Pancreas (tissue), 10 donors: ENCODE measurements around the gene WWOX. TPM values are rescaled to one million over a fixed set of nuclear protein-coding genes. Genes with fewer than 3 reads are reported as not detected.

Experiments used
- ATAC-seq, 4 donors: fragments of 200-7000 bp; cut with Tn5 transposase; one replicate each; pipeline versions ENCODE4 v1.8.0 to v1.9.1; 2020; ENCODE audit warnings: mild to moderate bottlenecking in 4 of 4, moderate library complexity in 4 of 4
- DNase-seq, 6 donors: peaks; one replicate each; pipeline ENCODE4 v3.0.0-alpha.2; 2020
- FAIRE-seq: peaks from 2 replicates; lab custom pipeline; 2012; peaks lifted over from hg19 to GRCh38; lab: Jason Lieb, UNC
- H3K27ac ChIP-seq, 4 donors: fragments of 200-600 bp; sonication (generic); 1 replicate in 3 of 4; 2 replicates in 1 of 4; pipeline versions ENCODE4 v1.5.0 to v1.8.0; 2020
- H3K27me3 ChIP-seq, 4 donors: fragments of 200-600 bp; one replicate each; pipeline ENCODE4 v1.8.0; 2021
- H3K36me3 ChIP-seq, 3 donors: fragments of 200-600 bp; sonication (generic) in 1 of 3; one replicate each; pipeline versions ENCODE4 v1.5.0 to v1.8.0; 2020 to 2021
- H3K4me1 ChIP-seq, 3 donors: fragments of 200-600 bp; one replicate each; pipeline ENCODE4 v1.8.0; 2021
- H3K4me3 ChIP-seq, 4 donors: fragments of 200-600 bp; sonication (generic) in 2 of 4; one replicate each; pipeline versions ENCODE4 v1.5.0 to v1.8.0; 2020 to 2021
- H3K9me3 ChIP-seq, 4 donors: fragments of 200-600 bp; one replicate each; pipeline ENCODE4 v1.8.0; 2021
- CTCF ChIP-seq, 4 donors: fragments of 200-600 bp; sonication (generic) in 3 of 4; IDR thresholded peaks; one replicate each; pipeline versions ENCODE4 v1.5.0 to v1.8.0; 2021; ENCODE audit warnings: antibody characterized with exemption in 4 of 4
- WGBS, 2 donors: extraction: QIAGEN DNeasy Blood & Tissue Kit; methylation state at CpG; one replicate each; pipeline ENCODE4 v1.1.7; 2013; 5-methylcytosine and 5-hydroxymethylcytosine counted together
- intact Hi-C, 3 donors: fragments of 100-400 bp; cut with DNase I; formaldehyde crosslinking; loops; one replicate each; pipeline versions ENCODE4 v1.11.1 to v1.14.2; 2022
- polyA plus RNA-seq, 2 donors: library from polyadenylated mRNA; stranded (reverse); fragments of 200-250 nt; gene quantifications; one replicate each; pipeline ENCODE4 v1.2.3, GENCODE V29; 2013
- total RNA-seq, 6 donors: library from RNA; stranded (reverse); fragmentation: NEBNext Ultra II Directional in 4 of 6; extraction: Animal tissue kit (Norgen Biotek cat#: 25700) in 4 of 6; gene quantifications; one replicate each; pipeline versions ENCODE4 v1.2.1 to v1.2.4, GENCODE V29; 2021 to 2023
- donor health status: healthy with polysubstance abuse.
- donor health status: DM: no; HTN: no; CAD: no; lungs with moderate emphysema.
- donor health status: DM: no; HTN: no; CAD: no.
- donor health status: control.
- donor health status: control.
- donor health status: Bipolar disorder and iron deficiency.
- donor health status: DM: yes; HTN: yes; CAD: no.
- donor health status: DM: no; HTN: no; CAD: no.
- donor health status: DM: no; HTN: no; CAD: no.
- donor health status: DM: yes; HTN: yes; CAD: no.

Gene WWOX
- total and polyA plus RNA-seq, 8 donors = 6.8 to 14.4 (median 10.8) TPM

- Histone ChIP-seq H3K27ac (no peak overlapping the region), H3K4me3 (no peak overlapping the region), H3K4me1 (no peaks in the 10 kb centered on the region), H3K36me3 (no peaks in the 10 kb centered on the region), H3K9me3 (no peaks in the 10 kb centered on the region), H3K27me3 (no peaks in the 10 kb centered on the region)
- DNase-seq (no peak), ATAC-seq (no peak), FAIRE-seq (no peak)
- no peak for TF ChIP-seq CTCF (IDR thresholded peaks at IDR 0.05)
- intact Hi-C loops = no loop called here
- WGBS, 2 donors = 74 to 77% methylated on average over 6 of the region's 6 CpGs
Measured at GRCh38 chr16:78325468-78326352, 226.3 kb downstream of the WWOX start.

- Histone ChIP-seq H3K27ac (no peak overlapping the region), H3K36me3 (no peaks in the 10 kb centered on the region), H3K4me1 (no peaks in the 10 kb centered on the region), H3K27me3 (no peaks in the 10 kb centered on the region), H3K4me3 (no peak overlapping the region), H3K9me3 (no peaks in the 10 kb centered on the region)
- no peak for FAIRE-seq
- 92 to 93% methylated on average over 3 of the region's 3 CpGs for WGBS, 2 donors
- DNase-seq = no peak
- no peak for TF ChIP-seq CTCF (IDR thresholded peaks at IDR 0.05)
- ATAC-seq = no peak
- intact Hi-C loops = no loop called here
Measured at GRCh38 chr16:78326731-78327130, 227.3 kb downstream of the WWOX start.

GRCh38 chr16:78331731-78332130 lies 232.3 kb downstream of the WWOX start:
- ATAC-seq (no peak), DNase-seq (no peak), FAIRE-seq (no peak)
- H3K9me3 ChIP-seq = no peaks in the 10 kb centered on the region
- no peaks in the 10 kb centered on the region for H3K27me3 ChIP-seq
- H3K4me3 ChIP-seq = no peak overlapping the region
- no peak for TF ChIP-seq CTCF (IDR thresholded peaks at IDR 0.05)
- H3K27ac ChIP-seq = no peak overlapping the region
- WGBS, 2 donors = 79% methylated on average over 4 of the region's 4 CpGs
- intact Hi-C loops = no loop called here
- H3K4me1 ChIP-seq = no peaks in the 10 kb centered on the region
- H3K36me3 ChIP-seq = no peaks in the 10 kb centered on the region

- TF ChIP-seq CTCF (IDR thresholded peaks at IDR 0.05) = no peak
- no peaks in the 10 kb centered on the region for H3K9me3 ChIP-seq
- ATAC-seq (no peak), FAIRE-seq (no peak), DNase-seq (no peak)
- H3K4me1 ChIP-seq = no peaks in the 10 kb centered on the region
- intact Hi-C loops = no loop called here
- no peak overlapping the region for H3K27ac ChIP-seq
- WGBS, 2 donors = 80 to 90% methylated on average over 5 of the region's 5 CpGs
- H3K4me3 ChIP-seq = no peak overlapping the region
- no peaks in the 10 kb centered on the region for H3K36me3 ChIP-seq
- H3K27me3 ChIP-seq = no peaks in the 10 kb centered on the region
Measured at GRCh38 chr16:78333808-78334207, 234.4 kb downstream of the WWOX start.

GRCh38 chr16:78340590-78340989 lies 241.1 kb downstream of the WWOX start:
- Histone ChIP-seq H3K9me3 (no peaks in the 10 kb centered on the region), H3K4me3 (no peak overlapping the region), H3K27ac (no peak overlapping the region), H3K4me1 (no peaks in the 10 kb centered on the region), H3K27me3 (no peaks in the 10 kb centered on the region), H3K36me3 (no peaks in the 10 kb centered on the region)
- FAIRE-seq (no peak), ATAC-seq (no peak), DNase-seq (no peak)
- 67 to 84% methylated on average over 1 of the region's 1 CpG for WGBS, 2 donors
- TF ChIP-seq CTCF (IDR thresholded peaks at IDR 0.05) = no peak
- intact Hi-C loops = no loop called here
